ENCODE results near the gene AXIN2. TPM values are rescaled to one million over a fixed set of nuclear protein-coding genes. Genes with fewer than 3 reads are reported as not detected.

Gene AXIN2
- total RNA-seq, 1 experiment from 2014 or later: 2.4 TPM

DNA sequence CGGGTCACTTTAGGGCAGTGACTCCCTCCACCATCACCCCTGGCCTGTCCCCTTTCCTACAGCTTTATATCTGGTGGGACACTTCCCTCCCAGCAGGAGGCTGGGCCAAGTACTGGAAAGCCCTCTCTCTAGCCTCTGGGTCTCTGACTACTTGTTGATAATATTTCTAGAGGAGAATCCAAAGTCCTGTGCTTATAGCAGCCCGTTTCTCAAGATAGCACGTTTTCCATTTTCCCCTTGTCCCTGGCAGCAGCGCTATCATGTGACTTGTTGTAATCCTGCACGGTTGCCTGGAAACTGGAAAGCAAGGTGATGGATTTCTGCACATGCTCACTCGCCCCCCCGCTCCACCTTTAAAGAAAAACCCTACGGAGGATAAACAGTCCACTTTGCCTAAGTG is 3.3 kb upstream of the AXIN2 start:
- POLR2A ChIA-PET: no interaction called here
- TF ChIP-seq TCF7L2 (IDR thresholded peaks at IDR 0.05; ENCODE audit: low read depth, low read length) (no peak), REST (IDR thresholded peaks at IDR 0.05; ENCODE audit: insufficient read depth in 1 of 2, low read depth in 2 of 2, low read length in 1 of 2) (no peak), SIN3A (IDR thresholded peaks at IDR 0.05; ENCODE audit: borderline replicate concordance, insufficient read depth, low read depth, low read length) (no peak), POLR2AphosphoS5 (IDR thresholded peaks at IDR 0.05; ENCODE audit: low read depth, low read length) (no peak), CTCF (IDR thresholded peaks at IDR 0.05) (no peak)
- Histone ChIP-seq H3K27ac (ENCODE audit: low read length) (no peak overlapping the region), H3K4me1 (ENCODE audit: control insufficient read depth, insufficient read depth, low read length) (no peaks in the 10 kb centered on the region; the same call in 1 of the 2 replicates), H3K9me3 (ENCODE audit: control insufficient read depth, insufficient read depth, low read depth, low read length) (no peaks in the 10 kb centered on the region), H3K36me3 (ENCODE audit: control insufficient read depth, insufficient read depth, low read length) (peaks cover 3% of the 10 kb centered on the region; the same call in 1 of the 2 replicates), H3K4me3 (ENCODE audit: low read depth in 2 of 2, low read length in 2 of 2) (no peak overlapping the region), H3K27me3 (ENCODE audit: control insufficient read depth, insufficient read depth, low read length) (no peaks in the 10 kb centered on the region)
- in situ Hi-C loops (cut with HindIII; ENCODE audit: low pct_unique_long_range_greater_than_20kb, low sequenced_read_pairs) (no loop called here), intact Hi-C loops (cut with micrococcal nuclease; ENCODE audit: unreplicated experiment) (no loop called here)
- DNase-seq (ENCODE audit: low read depth, low spot score) (no peak), ATAC-seq (no peak)
- no TSS peak for BruUV-seq (replicated peaks)
- CTCF ChIA-PET: no interaction called here

- Histone ChIP-seq H3K4me3 (ENCODE audit: low read depth in 2 of 2, low read length in 2 of 2) (peak overlapping the region; percentile 53 to 57; a peak in 2 of 4 replicates), H3K4me1 (ENCODE audit: control insufficient read depth, insufficient read depth, low read length) (peaks cover 3% of the 10 kb centered on the region; the same call in 1 of the 2 replicates), H3K27me3 (ENCODE audit: control insufficient read depth, insufficient read depth, low read length) (no peaks in the 10 kb centered on the region), H3K36me3 (ENCODE audit: control insufficient read depth, insufficient read depth, low read length) (peaks cover 8% of the 10 kb centered on the region; the same call in 1 of the 2 replicates), H3K9me3 (ENCODE audit: control insufficient read depth, insufficient read depth, low read depth, low read length) (no peaks in the 10 kb centered on the region), H3K27ac (ENCODE audit: low read length) (no peak overlapping the region)
- DNase-seq (ENCODE audit: low read depth, low spot score): no peak
- no peak for ATAC-seq
- POLR2A ChIA-PET: no interaction called here
- CTCF ChIA-PET: no interaction called here
- intact Hi-C loops (cut with micrococcal nuclease; ENCODE audit: unreplicated experiment) (no loop called here), in situ Hi-C loops (cut with HindIII; ENCODE audit: low pct_unique_long_range_greater_than_20kb, low sequenced_read_pairs) (no loop called here)
- TF ChIP-seq CTCF (IDR thresholded peaks at IDR 0.05): no peak
- TF ChIP-seq TCF7L2 (IDR thresholded peaks at IDR 0.05; ENCODE audit: low read depth, low read length): no peak
- no peak for TF ChIP-seq SIN3A (IDR thresholded peaks at IDR 0.05; ENCODE audit: borderline replicate concordance, insufficient read depth, low read depth, low read length)
- TF ChIP-seq REST (IDR thresholded peaks at IDR 0.05; ENCODE audit: insufficient read depth in 1 of 2, low read depth in 2 of 2, low read length in 1 of 2): no peak
- no peak for TF ChIP-seq POLR2AphosphoS5 (IDR thresholded peaks at IDR 0.05; ENCODE audit: low read depth, low read length)
- no TSS peak for BruUV-seq (replicated peaks)
These were observed 721 bp upstream of the AXIN2 start for GRCh38 chr17:65562206-65562531.
